CD8-positive, alpha-beta memory T cell (primary cell): ENCODE measurements around the gene KLHL22. TPM values are rescaled to one million over a fixed set of nuclear protein-coding genes. Genes with fewer than 3 reads are reported as not detected.

Experiments
- CTCF ChIA-PET: fragments of 350-600 bp; sonication (Branson Sonifier 250); formaldehyde crosslinking; loops from one replicate; lab custom pipeline; 2021; ENCODE audit warnings: antibody characterized with exemption; lab: Charles Lee
- POLR2A ChIA-PET: fragments of 350-600 bp; sonication (Branson Sonifier 250); formaldehyde crosslinking; loops from one replicate; lab custom pipeline; 2021; ENCODE audit warnings: antibody characterized with exemption; lab: Charles Lee
- DNase-seq, 5 donors: peaks; one replicate each; pipeline versions ENCODE4 v3.0.0 to v3.0.0-alpha.2; 2020 to 2022; ENCODE audit warnings: mixed read lengths in 1 of 5
- H3K27ac ChIP-seq: one replicate; pipeline ENCODE4 v1.7.0; 2013; ENCODE audit warnings: low read depth, mild to moderate bottlenecking, low read length, moderate library complexity
- H3K27me3 ChIP-seq: 2 replicates; pipeline ENCODE4 v1.7.0; 2013; ENCODE audit warnings: low read length, mild to moderate bottlenecking; ENCODE audit not compliant: insufficient read depth, poor library complexity, severe bottlenecking
- H3K36me3 ChIP-seq: 2 replicates; pipeline ENCODE4 v1.7.0; 2013; ENCODE audit warnings: mild to moderate bottlenecking, low read length, moderate library complexity; ENCODE audit not compliant: insufficient read depth
- H3K4me1 ChIP-seq: 2 replicates; pipeline ENCODE4 v1.7.0; 2013; ENCODE audit warnings: mild to moderate bottlenecking, low read length, moderate library complexity; ENCODE audit not compliant: insufficient read depth
- H3K4me3 ChIP-seq: 2 replicates; pipeline ENCODE4 v1.7.0; 2013; ENCODE audit warnings: mild to moderate bottlenecking, low read length
- H3K9me3 ChIP-seq: 2 replicates; pipeline ENCODE4 v1.7.0; 2013; ENCODE audit warnings: mild to moderate bottlenecking, low read length
- H3K27ac Mint-ChIP-seq, 8 donors: one replicate each; pipeline ENCODE4 v1.8.0; 2020 to 2021; ENCODE audit warnings: mixed read lengths in 8 of 8, mild to moderate bottlenecking in 6 of 8, inconsistent platforms in 3 of 8, moderate library complexity in 3 of 8
- H3K27me3 Mint-ChIP-seq, 2 donors: one replicate each; pipeline ENCODE4 v1.8.0; 2020 to 2021; ENCODE audit warnings: mixed read lengths in 2 of 2, mild to moderate bottlenecking in 1 of 2, moderate library complexity in 1 of 2
- H3K36me3 Mint-ChIP-seq, 3 donors: one replicate each; pipeline ENCODE4 v1.8.0; 2020 to 2021; ENCODE audit warnings: mixed read lengths in 3 of 3, inconsistent platforms in 1 of 3, mild to moderate bottlenecking in 1 of 3
- H3K4me1 Mint-ChIP-seq, 3 donors: one replicate each; pipeline ENCODE4 v1.8.0; 2020 to 2021; ENCODE audit warnings: mixed read lengths in 3 of 3, inconsistent platforms in 1 of 3, mild to moderate bottlenecking in 1 of 3
- H3K4me3 Mint-ChIP-seq, 7 donors: one replicate each; pipeline ENCODE4 v1.8.0; 2020 to 2021; ENCODE audit warnings: mixed read lengths in 7 of 7, mild to moderate bottlenecking in 6 of 7, moderate library complexity in 4 of 7, inconsistent platforms in 2 of 7
- H3K9me3 Mint-ChIP-seq, 5 donors: one replicate each; pipeline ENCODE4 v1.8.0; 2020 to 2022; ENCODE audit warnings: mixed read lengths in 5 of 5, mild to moderate bottlenecking in 3 of 5, moderate library complexity in 2 of 5, inconsistent platforms in 1 of 5
- polyA plus RNA-seq: library from polyadenylated mRNA; unstranded; fragments of 300-500 nt; fragmentation: Illumina TruSeq; gene quantifications from one replicate; pipeline ENCODE4 v1.2.3, GENCODE V29; 2021
- total RNA-seq, 2 experiments: library from RNA; stranded (reverse); gene quantifications; one replicate each; pipeline ENCODE4 v1.2.3, GENCODE V29; 2021

Gene KLHL22
- total and polyA plus RNA-seq, 3 experiments from 2014 or later = 17.2 to 25.4 (median 17.6) TPM

- Mint-ChIP-seq H3K36me3 (peaks cover 0 to 62% (median 26%) of the 10 kb centered on the region in 3 donors), H3K27me3 (no peaks in the 10 kb centered on the region), H3K27ac (peak overlapping the region; percentile 18 to 95 (median 88)), H3K4me3 (peak overlapping the region in 6 of 7 donors; percentile 52 to 68 (median 56)), H3K9me3 (no peaks in the 10 kb centered on the region), H3K4me1 (peaks cover 68 to 81% (median 77%) of the 10 kb centered on the region in 3 donors)
- Histone ChIP-seq H3K27ac (peak overlapping the region; percentile 74), H3K4me3 (peak overlapping the region; percentile 22), H3K4me1 (peaks cover 56% of the 10 kb centered on the region), H3K27me3 (no peaks in the 10 kb centered on the region), H3K36me3 (peaks cover 27% of the 10 kb centered on the region), H3K9me3 (no peaks in the 10 kb centered on the region)
- peak in 2 of 5 donors; percentile 26 to 33 for DNase-seq
- POLR2A ChIA-PET = interaction anchor here (1.0 to 1.7 kb wide), 2 partner anchors 16 to 34 kb away, joined by 3 to 6 read pairs; partner anchors contain the start of gene MED15
- CTCF ChIA-PET = interaction anchor here (0.8 to 2.3 kb wide), 4 partner anchors 29 to 50 kb away, joined by 3 to 6 read pairs (median 3); no protein-coding TSS in a partner anchor
Measured at GRCh38 chr22:20523086-20523983, 27.7 kb upstream of the KLHL22 start.

- ChIA-PET CTCF (no interaction called here), POLR2A (interaction anchor here (1.7 kb wide), 1 partner anchor 35 kb away, joined by 6 read pairs; no protein-coding TSS in a partner anchor)
- peak overlapping the region; percentile 74 for H3K27ac ChIP-seq
- no peaks in the 10 kb centered on the region for H3K9me3 ChIP-seq
- Mint-ChIP-seq H3K4me1 (peaks cover 74 to 84% (median 80%) of the 10 kb centered on the region in 3 donors), H3K9me3 (no peaks in the 10 kb centered on the region), H3K27ac (peak overlapping the region; percentile 18 to 95 (median 86)), H3K36me3 (peaks cover 0 to 62% (median 24%) of the 10 kb centered on the region in 3 donors), H3K27me3 (no peaks in the 10 kb centered on the region), H3K4me3 (peak overlapping the region; percentile 33 to 67 (median 59))
- peaks cover 21% of the 10 kb centered on the region for H3K36me3 ChIP-seq
- H3K4me1 ChIP-seq = peaks cover 66% of the 10 kb centered on the region
- peak in 1 of 5 donors; percentile 15 for DNase-seq
- no peaks in the 10 kb centered on the region for H3K27me3 ChIP-seq
- no peak overlapping the region for H3K4me3 ChIP-seq
Measured at GRCh38 chr22:20522134-20523004, 26.8 kb upstream of the KLHL22 start.

DNA sequence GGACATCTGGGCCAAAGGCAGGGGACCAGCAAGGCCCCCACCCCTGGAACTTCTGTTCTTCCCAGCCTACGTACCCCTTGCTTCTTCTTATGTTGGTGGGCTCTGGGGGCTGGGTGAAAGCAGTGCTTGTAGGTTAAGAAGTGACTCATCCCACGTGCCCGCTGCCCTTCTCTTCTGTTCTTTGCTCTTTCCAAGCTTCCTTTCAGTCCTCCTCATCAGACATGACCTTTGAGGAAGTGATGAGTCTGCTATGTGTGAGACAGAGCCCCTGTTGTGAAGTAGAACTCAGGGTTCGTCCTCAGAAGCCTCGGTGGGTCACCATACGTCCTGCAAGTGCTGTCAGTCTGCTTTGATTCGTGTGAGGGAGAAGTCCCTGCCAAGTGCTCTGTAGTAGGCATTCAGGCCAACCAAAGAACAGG, 24.5 kb upstream of the KLHL22 start:
- H3K36me3 Mint-ChIP-seq = peaks cover 0 to 61% (median 14%) of the 10 kb centered on the region in 3 donors
- peaks cover 67% of the 10 kb centered on the region for H3K4me1 ChIP-seq
- peak overlapping the region; percentile 78 to 97 (median 88) for H3K27ac Mint-ChIP-seq
- H3K27me3 Mint-ChIP-seq = no peaks in the 10 kb centered on the region
- ChIA-PET POLR2A (interaction anchor here (0.6 to 1.1 kb wide), 2 partner anchors 12 to 37 kb away, joined by 3 read pairs; no protein-coding TSS in a partner anchor), CTCF (interaction anchor here (1.9 kb wide), 1 partner anchor 12 kb away, joined by 5 read pairs; the partner anchor contains the start of gene MED15)
- H3K9me3 Mint-ChIP-seq = no peaks in the 10 kb centered on the region
- DNase-seq = peak in 1 of 5 donors; percentile 58
- H3K36me3 ChIP-seq = peaks cover 21% of the 10 kb centered on the region
- H3K9me3 ChIP-seq = no peaks in the 10 kb centered on the region
- peak overlapping the region in 4 of 7 donors; percentile 11 to 75 (median 52) for H3K4me3 Mint-ChIP-seq
- no peaks in the 10 kb centered on the region for H3K27me3 ChIP-seq
- no peak overlapping the region for H3K4me3 ChIP-seq
- no peak overlapping the region for H3K27ac ChIP-seq
- H3K4me1 Mint-ChIP-seq = peaks cover 73 to 85% (median 82%) of the 10 kb centered on the region in 3 donors

DNA sequence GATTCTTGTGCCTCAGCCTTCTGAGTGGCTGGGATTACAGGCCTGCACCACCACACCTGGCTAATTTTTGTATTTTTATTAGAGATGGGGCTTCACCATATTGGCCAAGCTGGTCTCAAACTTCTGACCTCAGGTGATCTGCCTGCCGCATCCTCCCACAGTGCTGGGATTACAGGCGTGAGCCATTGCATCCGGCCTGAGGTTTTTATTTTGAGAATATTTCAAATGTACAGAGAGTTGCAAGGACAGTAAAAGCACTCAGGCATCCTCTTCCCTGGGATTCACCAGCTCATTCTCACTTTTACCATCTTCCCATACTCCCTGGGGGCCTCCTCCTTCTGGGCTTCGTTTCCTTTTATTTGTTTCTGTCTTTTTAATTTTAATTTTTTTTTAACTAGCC, 24.0 kb upstream of the KLHL22 start:
- H3K36me3 Mint-ChIP-seq = peaks cover 0 to 65% (median 14%) of the 10 kb centered on the region in 3 donors
- DNase-seq = peak in 1 of 5 donors; percentile 1
- H3K4me3 Mint-ChIP-seq = peak overlapping the region in 2 of 7 donors; percentile 11 to 80
- H3K4me1 Mint-ChIP-seq = peaks cover 76 to 85% (median 79%) of the 10 kb centered on the region in 3 donors
- H3K9me3 Mint-ChIP-seq = no peaks in the 10 kb centered on the region
- Histone ChIP-seq H3K36me3 (peaks cover 26% of the 10 kb centered on the region), H3K9me3 (no peaks in the 10 kb centered on the region), H3K4me1 (peaks cover 67% of the 10 kb centered on the region), H3K27ac (no peak overlapping the region), H3K27me3 (no peaks in the 10 kb centered on the region), H3K4me3 (no peak overlapping the region)
- CTCF ChIA-PET = interaction anchor here (1.4 to 1.9 kb wide), 2 partner anchors 11 to 15 kb away, joined by 4 to 5 read pairs; partner anchors contain the start of gene MED15
- H3K27me3 Mint-ChIP-seq = no peaks in the 10 kb centered on the region
- POLR2A ChIA-PET = interaction anchor here (0.6 to 1.1 kb wide), 2 partner anchors 11 to 38 kb away, joined by 3 read pairs; no protein-coding TSS in a partner anchor
- H3K27ac Mint-ChIP-seq = peak overlapping the region in 7 of 8 donors; percentile 70 to 97 (median 87)

DNA sequence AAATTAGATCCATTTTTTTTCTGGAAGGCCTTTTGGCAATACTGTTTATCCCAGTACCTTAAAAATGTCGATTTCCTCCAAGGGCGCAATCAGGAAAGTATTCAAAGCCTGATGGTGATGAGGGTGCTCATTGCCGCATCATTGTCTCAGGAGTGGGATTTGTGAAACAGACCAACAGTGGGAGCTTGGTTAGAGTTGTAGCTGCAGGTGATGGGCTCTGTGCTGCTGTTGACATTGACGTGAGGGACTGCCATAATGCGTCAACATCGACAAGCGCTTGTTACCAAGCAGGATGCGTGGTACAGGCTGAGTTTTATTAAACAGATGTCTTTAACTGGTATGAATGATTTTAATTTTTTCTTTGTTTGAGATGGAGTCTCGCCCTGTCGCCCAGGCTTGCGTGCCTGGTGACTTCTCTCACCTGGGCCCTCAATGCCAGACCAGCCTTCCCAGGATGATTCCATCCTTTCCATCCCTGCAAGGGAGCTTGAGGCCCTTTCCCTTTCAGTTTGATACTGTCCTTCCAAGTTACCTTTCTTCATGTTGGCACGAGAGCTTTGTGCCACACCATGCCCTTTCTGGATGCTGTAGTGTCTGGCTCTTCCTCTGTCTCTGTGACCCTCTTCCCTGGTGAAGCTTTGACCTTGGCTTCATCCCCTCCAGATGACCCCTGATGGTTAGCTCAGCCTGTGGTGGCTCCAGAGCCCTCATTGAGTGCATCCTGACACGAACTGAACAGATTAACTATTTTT, 22.4 kb upstream of the KLHL22 start:
- Histone ChIP-seq H3K36me3 (peaks cover 32% of the 10 kb centered on the region), H3K27ac (no peak overlapping the region), H3K27me3 (no peaks in the 10 kb centered on the region), H3K9me3 (no peaks in the 10 kb centered on the region), H3K4me3 (no peak overlapping the region), H3K4me1 (peaks cover 64% of the 10 kb centered on the region)
- Mint-ChIP-seq H3K27me3 (no peaks in the 10 kb centered on the region), H3K4me3 (peak overlapping the region in 6 of 7 donors; percentile 10 to 50 (median 18)), H3K27ac (peak overlapping the region; percentile 52 to 87 (median 80)), H3K36me3 (peaks cover 0 to 71% (median 14%) of the 10 kb centered on the region in 3 donors), H3K4me1 (peaks cover 71 to 85% (median 79%) of the 10 kb centered on the region in 3 donors), H3K9me3 (no peaks in the 10 kb centered on the region)
- no peak for DNase-seq
- CTCF ChIA-PET = interaction anchor here (0.9 to 1.3 kb wide), 3 partner anchors 43 to 53 kb away, joined by 3 to 5 read pairs (median 3); no protein-coding TSS in a partner anchor
- POLR2A ChIA-PET = no interaction called here

GRCh38 chr22:20517422-20517821, 21.8 kb upstream of the KLHL22 start:
- H3K9me3 ChIP-seq = no peaks in the 10 kb centered on the region
- H3K36me3 ChIP-seq = peaks cover 32% of the 10 kb centered on the region
- ChIA-PET CTCF (interaction anchor here (1.3 kb wide), 1 partner anchor 47 kb away, joined by 5 read pairs; no protein-coding TSS in a partner anchor), POLR2A (no interaction called here)
- no peak for DNase-seq
- no peaks in the 10 kb centered on the region for H3K9me3 Mint-ChIP-seq
- H3K36me3 Mint-ChIP-seq = peaks cover 0 to 69% (median 12%) of the 10 kb centered on the region in 3 donors
- peaks cover 58% of the 10 kb centered on the region for H3K4me1 ChIP-seq
- no peaks in the 10 kb centered on the region for H3K27me3 Mint-ChIP-seq
- peak overlapping the region in 6 of 7 donors; percentile 10 to 49 (median 27) for H3K4me3 Mint-ChIP-seq
- H3K4me3 ChIP-seq = no peak overlapping the region
- H3K4me1 Mint-ChIP-seq = peaks cover 66 to 81% (median 73%) of the 10 kb centered on the region in 3 donors
- H3K27me3 ChIP-seq = no peaks in the 10 kb centered on the region
- peak overlapping the region; percentile 52 to 98 (median 84) for H3K27ac Mint-ChIP-seq
- H3K27ac ChIP-seq = peak overlapping the region; percentile 6
